NCI-H187 (cell line): ENCODE measurements around the gene GTF3A.

Experiments used
- DNase-seq, 2 experiments: peaks; one replicate each; lab custom pipeline; 2025; lab: John Stamatoyannopoulos, UW

The GTF3A gene

DNA sequence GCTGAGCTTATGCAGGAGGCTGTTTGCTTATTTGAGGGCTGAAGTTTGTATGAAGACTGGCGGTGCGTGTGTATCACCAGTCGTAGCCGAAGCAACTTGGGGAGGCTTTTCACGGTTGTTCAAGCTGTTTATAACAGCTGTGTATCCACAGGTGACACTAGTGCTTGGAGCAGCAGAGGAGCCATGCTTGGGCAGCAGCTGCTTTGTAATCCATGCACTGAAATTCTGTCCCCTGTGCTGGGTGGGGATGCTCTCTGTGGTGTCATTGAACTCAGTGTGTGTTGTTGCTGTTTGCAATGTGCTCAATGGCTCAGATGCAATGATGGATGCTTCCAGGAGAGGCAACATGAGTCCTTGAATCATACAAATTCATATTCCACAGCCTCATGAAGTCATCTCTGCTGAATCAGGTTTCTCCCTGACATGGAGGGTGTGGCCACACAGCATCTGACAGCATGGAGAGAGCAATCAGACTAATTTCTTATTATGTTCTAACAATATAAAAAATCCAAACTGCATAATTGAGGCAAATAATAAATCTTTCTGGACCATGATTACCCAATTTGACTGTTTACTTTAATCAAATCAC, 18.8 kb upstream of the GTF3A start:
- no peak for DNase-seq

DNA sequence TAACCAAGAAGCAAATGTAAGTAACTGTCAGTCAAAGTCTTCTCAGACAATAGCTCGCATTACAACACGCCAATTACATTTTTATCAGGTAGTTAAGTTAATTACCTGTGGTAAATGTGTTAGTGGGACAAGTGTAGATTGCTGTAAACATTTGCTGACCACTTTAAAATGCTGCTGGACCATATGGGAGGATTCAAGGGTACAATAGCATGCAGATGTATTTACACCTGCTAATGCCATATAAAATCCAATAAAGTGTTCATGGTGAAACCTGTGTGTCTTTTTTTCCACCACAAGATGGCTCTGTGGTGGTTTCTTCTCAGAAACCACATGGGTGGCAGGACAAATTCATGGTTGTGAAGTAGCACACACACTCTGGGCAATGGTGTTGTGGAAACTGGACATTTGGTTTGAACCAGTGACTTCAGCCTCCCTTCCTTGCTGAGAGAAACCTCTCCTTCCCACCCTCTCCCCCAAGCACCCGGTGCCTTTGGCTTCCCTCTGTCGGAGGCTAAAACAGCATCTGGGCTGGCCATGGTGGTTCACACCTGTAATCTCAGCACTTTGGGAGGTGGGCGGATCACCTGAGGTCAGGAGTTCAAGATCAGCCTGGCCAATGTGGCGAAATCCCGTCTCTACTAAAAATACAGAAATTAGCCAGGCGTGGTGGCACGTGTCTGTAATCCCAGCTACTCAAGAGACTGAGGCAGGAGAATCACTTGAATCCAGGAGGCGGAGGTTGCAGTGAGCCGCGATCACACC, 18.1 kb upstream of the GTF3A start:
- DNase-seq, result no peak

- no peak for DNase-seq
Measured at GRCh38 chr13:27408074-27408473, 16.3 kb upstream of the GTF3A start.

DNA sequence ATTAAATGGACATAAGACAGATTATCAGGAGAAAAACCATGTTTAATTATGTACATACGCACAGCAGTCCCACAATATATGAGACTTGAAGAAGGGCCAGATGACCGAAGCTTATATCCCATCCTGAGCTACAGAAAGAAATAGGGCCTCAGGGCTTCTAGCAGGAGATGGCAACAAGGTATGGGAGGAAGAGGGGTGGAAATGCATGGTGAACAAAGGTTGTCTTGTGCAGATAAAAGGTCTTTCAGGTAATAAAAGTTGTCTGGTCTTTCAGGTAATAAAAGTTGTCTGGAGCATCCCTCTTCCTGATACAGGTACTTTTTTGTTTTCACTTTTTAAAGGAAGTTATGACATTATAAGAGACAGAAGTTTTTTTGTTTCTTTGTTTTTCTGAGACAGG, 15.4 kb upstream of the GTF3A start:
- no peak for DNase-seq

DNA sequence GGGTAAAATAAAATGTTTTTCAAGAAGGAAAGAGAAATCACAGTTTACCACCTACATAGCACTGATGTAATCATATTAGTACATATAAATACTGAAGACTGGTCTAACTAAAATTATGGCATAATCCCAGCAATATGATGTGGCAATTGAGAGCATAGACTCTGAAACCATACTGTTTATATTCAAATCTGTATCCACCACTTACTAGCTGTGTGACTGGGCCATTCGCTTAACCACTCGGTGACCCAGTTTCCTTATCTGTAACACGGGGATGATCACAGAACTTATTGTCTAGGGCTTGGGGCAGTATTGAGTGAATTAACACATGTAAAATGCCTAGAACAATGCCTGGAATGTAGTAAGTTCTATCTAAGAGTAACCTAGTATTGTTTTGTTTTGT, 13.1 kb upstream of the GTF3A start:
- no peak for DNase-seq

- DNase-seq, result no peak
Measured at GRCh38 chr13:27415116-27415515, 9.3 kb upstream of the GTF3A start.

DNA sequence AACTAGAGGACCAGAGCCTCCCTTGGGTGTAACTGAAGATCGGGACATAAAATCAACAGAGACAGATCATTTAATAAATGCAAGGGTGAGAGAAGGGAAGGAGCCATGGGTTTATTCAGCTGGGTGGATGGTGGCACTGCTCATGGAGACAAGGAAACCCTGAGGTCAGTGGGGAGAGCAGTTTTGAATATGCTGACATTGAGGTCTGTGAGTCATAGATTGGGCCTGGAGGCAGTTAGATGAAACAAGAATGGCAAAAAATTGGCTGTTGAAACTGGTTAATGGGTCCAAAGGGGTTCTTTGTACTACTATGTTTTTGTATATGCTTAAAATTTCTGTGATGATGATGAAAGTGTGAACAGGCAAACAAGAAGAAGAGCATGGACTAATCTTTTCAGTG, 5.1 kb upstream of the GTF3A start:
- no peak for DNase-seq

DNA sequence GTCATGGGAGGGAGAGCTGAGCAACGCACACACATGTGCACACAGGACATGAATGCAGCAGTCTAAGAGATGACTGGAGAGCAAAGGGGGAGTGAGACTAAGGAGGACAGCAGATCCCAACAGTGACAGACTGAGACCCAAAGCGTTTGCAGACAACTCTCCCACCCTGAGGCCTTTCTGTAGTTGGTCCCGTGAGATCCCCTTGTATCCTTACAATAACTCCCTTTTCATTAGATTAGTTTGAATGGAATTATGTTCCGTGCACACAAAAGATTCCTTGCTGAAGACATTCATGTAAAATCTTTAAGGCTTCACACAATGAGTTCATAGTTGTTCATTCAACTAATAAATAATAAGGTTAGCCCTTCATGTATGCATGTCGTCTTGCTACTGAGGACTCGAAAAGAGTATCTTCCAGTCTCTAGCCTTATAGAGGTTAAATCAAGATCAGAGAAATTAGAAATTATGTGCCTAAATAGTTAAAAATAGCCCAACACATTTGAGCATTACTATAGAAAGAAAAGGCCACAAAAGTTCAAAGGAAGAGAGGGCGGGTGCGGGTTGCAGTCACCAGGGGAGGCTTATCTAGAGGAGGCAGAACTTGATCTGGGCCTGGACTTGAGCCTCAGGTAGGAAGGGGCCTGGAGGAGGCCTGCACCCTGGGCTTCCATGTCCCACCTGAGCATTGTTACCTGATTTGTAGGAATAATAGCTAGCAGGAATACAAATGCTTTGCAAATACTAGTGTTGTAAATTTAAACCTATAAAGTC, 3.1 kb upstream of the GTF3A start:
- DNase-seq, result no peak

DNA sequence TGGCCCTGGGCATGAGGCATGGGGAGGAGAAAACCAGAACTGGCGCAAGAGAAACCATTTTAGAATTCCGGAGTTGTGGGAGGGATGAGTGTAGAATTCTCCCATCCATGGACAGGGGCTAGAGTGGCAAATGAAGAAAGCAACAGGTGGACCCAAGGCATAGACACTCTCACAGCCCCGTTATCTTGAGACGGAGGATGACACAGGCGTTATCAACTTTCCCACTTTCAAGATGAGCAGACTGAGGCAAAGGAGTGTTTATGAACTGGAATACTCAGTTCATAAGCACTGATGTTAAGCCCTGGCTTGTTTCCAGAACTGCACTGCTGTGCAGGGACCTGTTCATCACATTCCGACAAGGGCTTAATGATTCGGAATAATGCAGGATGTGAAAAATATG, 1.1 kb upstream of the GTF3A start:
- no peak for DNase-seq

DNA sequence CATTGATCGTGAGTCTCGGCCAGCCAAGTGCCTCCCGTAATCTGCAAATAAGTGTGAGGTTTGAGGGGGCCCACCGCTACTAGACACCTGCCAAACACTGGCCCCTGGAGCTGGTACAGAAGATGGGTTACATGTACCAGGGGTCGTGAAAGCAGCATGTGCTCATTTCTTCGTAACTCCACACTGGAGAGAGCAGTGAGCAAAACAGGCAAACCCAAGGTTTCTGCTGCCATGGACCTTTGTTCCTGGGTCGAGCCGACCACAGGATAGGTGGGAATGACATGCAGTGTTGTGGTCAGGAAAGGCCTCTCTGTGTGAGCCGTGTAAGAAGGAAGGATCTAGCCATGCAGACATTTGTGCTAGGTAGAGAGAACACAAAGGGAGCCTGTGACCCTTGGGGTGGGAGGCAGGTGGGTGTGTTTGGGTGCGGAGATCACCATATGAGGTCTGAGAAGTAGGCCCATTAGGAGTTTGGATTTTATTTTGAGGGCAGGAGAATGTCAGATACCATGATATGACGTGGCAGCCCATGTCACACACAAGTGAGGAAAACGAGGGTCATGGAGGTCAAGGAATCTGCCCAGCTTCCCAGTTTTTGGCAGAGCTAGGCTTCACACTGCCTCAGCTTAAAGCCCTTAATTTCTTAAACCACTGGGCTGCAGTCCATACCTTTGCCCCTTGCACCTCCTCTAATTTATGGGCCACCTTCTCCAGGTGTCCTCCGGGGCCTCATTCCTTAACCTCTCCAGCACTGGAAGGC, 919 bp downstream of the GTF3A start:
- no peak for DNase-seq

DNA sequence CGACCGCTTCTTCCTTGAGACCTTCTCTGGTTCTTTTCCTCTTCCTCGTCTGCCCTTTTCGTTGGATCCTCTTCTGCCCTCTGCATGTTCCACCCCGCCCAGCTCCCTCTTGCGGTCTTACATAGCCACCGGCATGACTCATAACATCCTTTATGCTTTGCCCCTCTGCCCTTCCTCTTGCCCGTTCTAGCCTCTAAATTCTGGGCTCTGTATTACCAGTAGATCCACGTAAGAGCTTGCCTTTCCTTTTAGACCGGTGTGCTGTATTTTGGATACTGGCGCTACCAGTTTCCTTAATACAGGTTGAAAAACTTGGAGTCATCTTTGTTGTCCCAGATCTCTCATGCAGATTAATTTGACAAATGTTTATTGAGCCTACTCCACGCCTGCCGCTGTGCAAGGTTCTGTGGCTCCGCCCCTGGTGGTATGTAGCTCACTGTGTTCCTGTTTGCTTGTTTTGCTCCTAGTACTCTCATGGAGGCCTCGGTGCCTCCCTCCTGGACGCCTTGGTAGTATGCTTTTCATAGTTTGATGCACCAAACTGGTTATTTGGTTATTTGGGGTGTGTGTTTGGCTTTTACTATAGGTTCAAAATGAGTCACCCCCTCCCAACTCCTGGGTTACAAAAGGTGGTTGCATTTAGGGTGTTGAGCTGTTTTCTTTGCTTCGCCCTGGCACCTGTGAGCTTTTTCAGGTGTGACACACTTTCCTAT, 1.7 kb downstream of the GTF3A start:
- DNase-seq, result no peak

GRCh38 chr13:27427641-27428040, 3.2 kb downstream of the GTF3A start:
- no peak for DNase-seq

DNA sequence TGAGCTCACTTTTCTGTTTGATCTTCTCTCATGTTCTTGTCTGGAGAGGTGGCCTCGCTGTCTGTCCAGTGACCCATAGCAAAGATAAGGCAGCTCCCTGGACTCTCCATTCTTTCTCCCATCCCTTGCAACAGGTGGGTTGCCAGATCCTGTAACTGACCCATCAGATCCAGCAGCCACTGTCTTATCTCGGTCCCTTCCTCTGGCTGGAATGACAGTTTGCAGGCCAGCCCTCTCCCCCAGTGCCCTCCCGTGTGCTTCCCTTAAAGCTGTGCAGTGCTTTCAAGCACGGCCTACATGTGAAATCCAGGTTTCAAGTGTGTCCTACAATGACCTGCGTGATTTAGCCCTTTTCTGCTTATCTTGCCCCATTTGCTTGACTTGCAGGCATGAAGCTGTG, 3.7 kb downstream of the GTF3A start:
- no peak for DNase-seq

DNA sequence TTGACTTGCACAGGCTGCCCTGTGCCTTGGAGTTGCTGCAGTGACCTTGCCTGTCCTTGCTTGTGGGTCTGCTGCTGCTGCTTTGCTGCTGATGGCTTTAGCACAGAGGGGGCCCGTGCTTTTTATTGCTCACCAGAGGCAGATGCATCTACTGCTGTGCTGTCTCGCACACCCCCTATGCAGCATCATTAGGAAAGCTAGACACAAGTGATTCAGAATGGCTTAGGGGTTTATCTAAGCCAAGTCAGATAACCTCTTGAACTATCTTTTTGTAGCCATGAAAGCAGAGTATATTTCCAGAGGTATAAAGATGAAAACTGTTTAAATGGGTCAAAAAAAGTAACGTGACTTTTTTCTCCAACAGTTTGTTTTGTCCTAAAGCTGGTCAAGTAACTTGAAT, 7.8 kb downstream of the GTF3A start:
- no peak for DNase-seq

- no peak for DNase-seq
Measured at GRCh38 chr13:27432611-27433210, 8.3 kb downstream of the GTF3A start.

DNA sequence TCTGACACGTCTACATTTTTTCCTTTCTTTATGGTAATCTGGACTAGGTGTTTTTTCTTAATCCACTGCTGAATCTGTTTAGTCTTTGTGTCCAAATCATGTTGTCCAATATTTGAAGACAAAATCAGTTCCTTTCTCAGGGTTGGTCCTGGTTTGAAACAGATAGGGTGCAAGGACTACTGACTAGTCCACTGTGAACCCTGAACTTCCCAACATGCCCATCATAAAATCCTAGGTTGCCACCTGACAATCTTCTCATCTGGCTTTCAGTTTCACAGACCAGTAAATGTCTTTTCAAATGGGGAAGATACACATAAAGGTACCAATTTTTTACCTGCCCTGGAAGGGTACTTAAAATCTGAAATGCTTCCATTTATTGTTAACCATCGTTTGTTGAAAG, 12.7 kb downstream of the GTF3A start:
- DNase-seq, result no peak

GRCh38 chr13:27440408-27440807, 16.0 kb downstream of the GTF3A start:
- DNase-seq, result no peak

- DNase-seq, result no peak
Measured at GRCh38 chr13:27442071-27442647, 17.7 kb downstream of the GTF3A start.

- no peak for DNase-seq
Measured at GRCh38 chr13:27442797-27443196, 18.4 kb downstream of the GTF3A start.

GRCh38 chr13:27446986-27447583, 22.7 kb downstream of the GTF3A start:
- DNase-seq, result no peak

GRCh38 chr13:27448308-27448707, 23.9 kb downstream of the GTF3A start:
- no peak for DNase-seq
